Measurements from ENCODE around the gene IZUMO4.

Gene IZUMO4

GRCh38 chr19:2058570-2059421 lies 37.9 kb upstream of the IZUMO4 start:
- no peak for DNase-seq (ENCODE audit: low read depth)

GRCh38 chr19:2059422-2060201 lies 37.1 kb upstream of the IZUMO4 start:
- DNase-seq (ENCODE audit: low read depth): no peak

GRCh38 chr19:2060884-2061494 lies 35.7 kb upstream of the IZUMO4 start:
- DNase-seq (ENCODE audit: low read depth): no peak

- peak; percentile 76 for DNase-seq (ENCODE audit: low read depth)
Observed at GRCh38 chr19:2061495-2062388, 35.0 kb upstream of the IZUMO4 start.

GRCh38 chr19:2062389-2062729 lies 34.4 kb upstream of the IZUMO4 start:
- no peak for DNase-seq (ENCODE audit: low read depth)

GRCh38 chr19:2062770-2063169 lies 33.9 kb upstream of the IZUMO4 start:
- DNase-seq (ENCODE audit: low read depth): no peak

- DNase-seq (ENCODE audit: low read depth): no peak
Observed at GRCh38 chr19:2063824-2064223, 32.9 kb upstream of the IZUMO4 start.

- no peak for DNase-seq (ENCODE audit: low read depth)
Observed at GRCh38 chr19:2064395-2064787, 32.3 kb upstream of the IZUMO4 start.

GRCh38 chr19:2064788-2065524 lies 31.8 kb upstream of the IZUMO4 start:
- DNase-seq (ENCODE audit: low read depth): no peak

- no peak for DNase-seq (ENCODE audit: low read depth)
Observed at GRCh38 chr19:2070436-2070827, 26.3 kb upstream of the IZUMO4 start.

- DNase-seq (ENCODE audit: low read depth): no peak
Observed at GRCh38 chr19:2070986-2071673, 25.6 kb upstream of the IZUMO4 start.

- DNase-seq (ENCODE audit: low read depth): no peak
Observed at GRCh38 chr19:2072757-2073551, 23.8 kb upstream of the IZUMO4 start.

GRCh38 chr19:2076526-2076944 lies 20.2 kb upstream of the IZUMO4 start:
- no peak for DNase-seq (ENCODE audit: low read depth)

GRCh38 chr19:2077398-2077797 lies 19.3 kb upstream of the IZUMO4 start:
- DNase-seq (ENCODE audit: low read depth): no peak

GRCh38 chr19:2077833-2078619 lies 18.7 kb upstream of the IZUMO4 start:
- no peak for DNase-seq (ENCODE audit: low read depth)

GRCh38 chr19:2079076-2079864 lies 17.4 kb upstream of the IZUMO4 start:
- no peak for DNase-seq (ENCODE audit: low read depth)

- no peak for DNase-seq (ENCODE audit: low read depth)
Observed at GRCh38 chr19:2079865-2080301, 16.8 kb upstream of the IZUMO4 start.
